ENCODE data around the gene PDE4B.
A peak's percentile ranks its signal among the peaks of the same experiment; 100 is the strongest.

The PDE4B gene

DNA sequence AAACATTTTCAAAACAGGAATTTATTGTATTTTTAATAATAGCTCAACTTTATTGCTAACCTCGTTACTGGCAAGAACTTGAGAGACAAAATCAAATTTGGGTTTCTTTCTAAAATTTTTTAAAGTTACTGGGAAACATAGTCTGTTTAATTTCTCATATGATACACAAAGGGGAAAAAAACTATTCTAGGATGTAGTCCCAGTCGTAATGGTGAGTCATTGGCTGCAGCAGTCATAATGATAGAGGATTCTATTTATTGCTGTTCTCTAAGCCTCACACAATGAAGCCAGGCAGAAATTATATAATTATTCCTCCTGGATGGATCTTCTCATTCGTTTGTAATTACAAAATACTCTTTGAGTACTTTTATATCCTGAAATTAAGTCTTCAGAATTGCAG is 414.8 kb downstream of the PDE4B start:
- DNase-seq = no peak

GRCh38 chr1:66208632-66209031 is 415.9 kb downstream of the PDE4B start:
- no peak for DNase-seq

GRCh38 chr1:66210635-66211244 is 418.0 kb downstream of the PDE4B start:
- no peak for DNase-seq

- no peak for DNase-seq
These were observed 418.8 kb downstream of the PDE4B start for GRCh38 chr1:66211521-66211920.

GRCh38 chr1:66213491-66213890 is 420.8 kb downstream of the PDE4B start:
- no peak for DNase-seq

GRCh38 chr1:66214901-66215300 is 422.2 kb downstream of the PDE4B start:
- DNase-seq = no peak

DNA sequence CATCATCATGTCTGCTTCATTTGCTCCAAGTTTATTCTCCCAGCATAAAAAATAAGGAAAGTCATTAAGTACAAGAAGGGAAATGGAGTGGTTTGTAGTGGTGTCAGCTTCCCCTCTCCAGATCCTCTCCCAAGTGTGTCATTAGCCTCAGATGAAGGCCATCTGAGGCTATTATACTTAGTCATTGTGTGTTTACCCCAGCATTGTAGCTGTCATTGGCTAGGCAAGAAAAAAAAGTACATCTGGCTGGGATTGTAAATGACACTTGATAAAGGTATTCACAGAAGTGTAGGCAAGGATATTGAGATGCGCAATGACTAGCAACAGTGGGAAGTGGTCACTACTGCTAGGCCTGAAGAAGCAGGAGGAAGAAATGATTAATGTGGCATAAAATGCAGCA is 424.3 kb downstream of the PDE4B start:
- no peak for DNase-seq

GRCh38 chr1:66217561-66217960 is 424.9 kb downstream of the PDE4B start:
- DNase-seq = no peak

DNA sequence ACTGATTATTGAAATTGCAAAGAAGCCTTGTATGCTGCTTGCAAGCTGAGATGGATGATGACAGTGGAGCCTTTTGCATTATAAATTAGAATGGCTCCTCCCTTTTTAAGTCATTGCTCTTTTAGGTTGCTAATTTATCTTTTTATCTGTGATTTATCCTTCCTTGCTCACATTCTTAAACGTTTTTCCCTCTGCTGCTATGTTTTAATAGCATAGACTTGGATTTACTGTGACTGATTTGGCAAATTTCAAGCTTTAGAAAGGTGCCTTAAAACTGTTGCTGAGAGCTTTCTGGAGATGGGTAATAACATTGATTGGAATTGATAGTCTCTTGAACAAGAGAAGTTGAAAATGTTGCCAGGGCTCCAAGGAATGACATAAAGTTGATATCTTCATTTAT is 427.8 kb downstream of the PDE4B start:
- DNase-seq = no peak

DNA sequence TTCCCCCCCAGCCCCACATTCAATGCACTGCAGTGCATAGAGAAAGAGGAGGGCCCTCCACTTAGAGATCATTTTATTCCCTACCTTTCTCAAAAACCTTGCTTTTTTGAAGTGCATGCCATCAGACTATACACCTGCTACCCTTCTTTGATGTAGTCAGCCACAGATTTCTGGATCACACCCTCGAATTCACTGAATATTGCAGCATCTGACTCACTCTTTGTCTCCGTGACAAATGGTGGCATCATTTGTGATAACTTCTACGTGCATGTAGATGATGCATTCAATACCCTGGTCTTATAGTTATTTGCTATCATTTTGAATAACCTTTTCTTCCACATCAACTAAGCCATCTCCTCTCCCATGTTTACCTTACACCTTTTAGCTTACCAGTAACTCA is 431.0 kb downstream of the PDE4B start:
- DNase-seq = no peak

- DNase-seq = no peak
These were observed 434.3 kb downstream of the PDE4B start for GRCh38 chr1:66226985-66227384.

DNA sequence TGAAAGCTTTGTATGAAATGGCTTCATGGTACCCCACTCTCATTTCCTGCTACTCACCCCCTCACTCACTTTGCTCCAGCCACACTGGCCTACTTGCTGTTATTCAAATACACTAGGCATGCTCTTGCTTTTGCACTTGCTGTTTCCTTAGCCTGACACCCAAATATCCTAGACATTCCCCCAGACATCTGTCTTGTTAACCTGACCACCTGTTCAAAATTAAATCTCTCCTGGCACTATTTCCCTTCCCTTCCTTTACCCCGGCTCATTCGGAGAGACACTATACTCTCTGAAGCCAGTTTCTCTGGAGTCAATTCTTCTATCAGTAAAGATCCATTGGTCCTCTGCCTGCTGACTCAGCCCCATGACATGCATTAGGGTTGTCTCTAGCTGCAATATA is 435.3 kb downstream of the PDE4B start:
- DNase-seq = no peak

- no peak for DNase-seq
These were observed 438.5 kb downstream of the PDE4B start for GRCh38 chr1:66231217-66231616.

DNA sequence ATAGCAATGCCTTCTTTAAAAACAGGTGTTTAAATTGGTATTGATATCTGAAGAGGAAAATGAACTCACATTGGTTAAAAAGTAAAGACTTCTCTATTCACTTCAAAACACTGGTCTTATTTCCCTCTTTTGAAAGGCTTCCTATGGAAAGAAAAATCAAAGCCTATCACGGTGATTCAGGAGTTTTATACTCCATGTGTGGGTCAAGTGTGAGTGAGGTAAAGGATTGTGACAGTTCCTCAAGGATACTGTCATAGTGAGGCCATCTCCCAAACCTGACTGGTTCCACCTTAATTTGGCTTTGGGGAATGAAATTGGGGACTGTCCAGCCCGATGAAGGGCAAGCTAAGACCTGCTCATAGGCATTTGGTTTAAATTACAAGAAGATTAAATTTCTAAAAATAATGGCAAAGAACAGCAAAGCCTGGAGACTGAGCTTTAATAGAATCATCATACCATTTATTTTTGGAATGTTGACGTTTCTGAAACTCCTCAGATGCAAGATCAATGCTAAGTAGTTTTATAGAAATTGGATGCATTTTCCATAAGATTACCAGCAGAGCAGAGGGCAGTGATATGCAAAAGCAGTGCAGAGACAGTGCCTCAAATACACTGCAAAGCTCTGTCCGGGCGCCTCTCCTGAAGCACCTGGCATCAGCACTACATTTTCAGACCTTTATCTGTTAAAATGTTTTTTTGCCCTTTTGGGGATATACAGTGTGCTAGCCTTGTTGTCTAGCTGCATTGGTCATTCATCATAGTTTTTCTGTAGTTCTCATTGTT is 439.2 kb downstream of the PDE4B start:
- no peak for DNase-seq

GRCh38 chr1:66237042-66237441 is 444.3 kb downstream of the PDE4B start:
- no peak for DNase-seq

- no peak for DNase-seq
These were observed 445.2 kb downstream of the PDE4B start for GRCh38 chr1:66237722-66238479.

- no peak for DNase-seq
These were observed 447.1 kb downstream of the PDE4B start for GRCh38 chr1:66239834-66240233.

GRCh38 chr1:66240491-66241484 is 448.1 kb downstream of the PDE4B start:
- no peak for DNase-seq

GRCh38 chr1:66242646-66243547 is 450.2 kb downstream of the PDE4B start:
- peak; percentile 77 to 85 for DNase-seq

DNA sequence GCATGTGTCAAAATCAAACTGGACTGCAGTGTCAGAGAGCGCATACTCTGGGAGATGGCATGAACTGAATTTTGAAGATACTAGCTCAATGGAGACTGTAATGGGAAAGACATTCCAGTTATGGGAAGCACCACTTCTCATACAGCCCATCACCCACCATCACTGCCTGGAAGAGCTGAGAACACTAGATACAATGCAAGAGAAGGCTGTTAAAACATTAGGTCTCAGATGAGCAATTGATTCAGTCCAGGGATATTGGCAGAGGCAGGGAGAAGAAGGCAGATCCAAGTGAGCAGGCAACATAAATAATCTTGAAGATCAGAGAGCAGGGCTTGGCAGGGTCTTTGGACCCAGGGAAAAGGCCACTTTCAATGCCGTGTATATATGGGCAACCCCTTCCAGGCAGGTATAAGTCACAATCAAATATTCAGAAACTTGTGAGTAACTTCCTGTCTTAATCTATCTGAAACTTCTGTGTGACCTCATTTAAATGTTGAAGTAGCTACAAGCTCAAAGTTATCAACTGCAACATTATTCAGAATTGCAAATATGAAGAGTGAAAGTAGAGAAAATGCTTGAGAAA is 450.9 kb downstream of the PDE4B start:
- peak; percentile 50 to 55 for DNase-seq

DNA sequence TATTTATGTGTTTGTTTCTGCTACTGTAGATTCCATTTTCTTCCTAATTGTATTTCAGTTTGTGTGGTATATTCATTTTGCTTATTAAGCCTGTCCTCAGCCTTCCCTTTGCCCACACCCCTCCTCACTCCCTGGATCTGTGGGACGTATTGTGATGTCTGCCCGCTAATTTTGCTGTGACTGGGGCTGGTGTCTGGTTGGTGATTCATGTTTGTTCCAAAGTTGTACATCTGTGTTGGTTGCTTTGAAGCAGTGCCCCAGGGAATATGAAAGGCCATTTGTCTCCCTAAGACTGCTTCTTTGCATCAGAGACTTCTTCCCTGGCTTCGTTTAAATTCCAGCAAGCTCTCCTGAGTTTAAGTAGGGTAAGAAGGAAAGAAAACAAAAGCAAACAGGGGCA is 451.7 kb downstream of the PDE4B start:
- no peak for DNase-seq
